OCI-LY1 (cell line): Measurements from ENCODE around the gene ITGA1.

ENCODE experiments used
- H2AFZ ChIP-seq: fragments of 200-600 bp; sonication (generic), shearing (Covaris generic); 2 replicates; pipeline ENCODE4 v1.6.0; 2014; ENCODE audit warnings: antibody characterized with exemption, mild to moderate bottlenecking, low read length
- H3F3A ChIP-seq: fragments of 200-600 bp; sonication (generic), shearing (Covaris generic); 2 replicates; pipeline ENCODE4 v1.6.0; 2014; ENCODE audit warnings: mild to moderate bottlenecking, antibody characterized with exemption, low read length, moderate library complexity; ENCODE audit not compliant: insufficient read depth
- H3K27ac ChIP-seq: fragments of 200-600 bp; sonication (generic); 2 replicates; pipeline ENCODE4 v1.5.1; 2014; ENCODE audit warnings: low read length, mixed run types, mild to moderate bottlenecking, low read depth; ENCODE audit not compliant: poor library complexity, severe bottlenecking
- H3K27me3 ChIP-seq: fragments of 200-600 bp; sonication (generic); 2 replicates; pipeline ENCODE4 v1.6.0; 2014; ENCODE audit warnings: antibody characterized with exemption, mild to moderate bottlenecking, low read length, moderate library complexity; ENCODE audit not compliant: insufficient read depth
- H3K36me3 ChIP-seq: fragments of 200-600 bp; sonication (generic); 2 replicates; pipeline ENCODE4 v1.6.1; 2014; ENCODE audit warnings: mild to moderate bottlenecking, antibody characterized with exemption, low read length, moderate library complexity, mixed read lengths; ENCODE audit not compliant: insufficient read depth
- H3K4me1 ChIP-seq: fragments of 200-600 bp; sonication (generic); 2 replicates; pipeline ENCODE4 v1.5.1; 2014; ENCODE audit warnings: mild to moderate bottlenecking, low read length, moderate library complexity; ENCODE audit not compliant: insufficient read depth, severe bottlenecking
- H3K4me2 ChIP-seq: fragments of 200-600 bp; sonication (generic), shearing (Covaris generic); 2 replicates; pipeline ENCODE4 v1.6.1; 2014; ENCODE audit warnings: low read length
- H3K4me3 ChIP-seq: fragments of 200-600 bp; sonication (generic); 2 replicates; pipeline ENCODE4 v1.5.1; 2014; ENCODE audit warnings: low read length, low read depth, mild to moderate bottlenecking, mixed read lengths; ENCODE audit not compliant: poor library complexity, severe bottlenecking
- H3K79me2 ChIP-seq: fragments of 200-600 bp; shearing (Covaris generic); 2 replicates; pipeline ENCODE4 v1.6.1; 2016; ENCODE audit warnings: mixed run types, low read length, mixed read lengths; ENCODE audit not compliant: insufficient read depth
- H3K9ac ChIP-seq: fragments of 200-600 bp; sonication (generic), shearing (Covaris generic); 2 replicates; pipeline ENCODE4 v1.6.1; 2014; ENCODE audit warnings: mild to moderate bottlenecking, low read length, mixed read lengths
- H3K9me2 ChIP-seq: fragments of 200-600 bp; sonication (generic), shearing (Covaris generic); 2 replicates; pipeline ENCODE4 v1.6.1; 2014; ENCODE audit warnings: low read depth, mild to moderate bottlenecking, low read length, mixed read lengths
- H3K9me3 ChIP-seq: fragments of 200-600 bp; shearing (Covaris generic); 2 replicates; pipeline ENCODE4 v1.6.1; 2014; ENCODE audit warnings: low read length, mixed read lengths
- H4K20me1 ChIP-seq: fragments of 200-600 bp; sonication (generic), shearing (Covaris generic); 2 replicates; pipeline ENCODE4 v1.6.0; 2016; ENCODE audit warnings: mild to moderate bottlenecking, low read length; ENCODE audit not compliant: insufficient read depth
- CTCF ChIP-seq: fragments of 200-600 bp; sonication (generic), shearing (Covaris generic); IDR thresholded peaks from 2 replicates; pipeline ENCODE4 v1.5.1; 2017; ENCODE audit warnings: mild to moderate bottlenecking, antibody characterized with exemption, low read length, moderate library complexity, mixed read lengths
- EZH2 ChIP-seq: fragments of 200-600 bp; sonication (generic), shearing (Covaris generic); IDR thresholded peaks from 2 replicates; pipeline ENCODE4 v1.8.0; 2017; ENCODE audit warnings: borderline replicate concordance, mixed run types, mild to moderate bottlenecking, antibody characterized with exemption, low read length, moderate library complexity, mixed read lengths

The ITGA1 gene

DNA sequence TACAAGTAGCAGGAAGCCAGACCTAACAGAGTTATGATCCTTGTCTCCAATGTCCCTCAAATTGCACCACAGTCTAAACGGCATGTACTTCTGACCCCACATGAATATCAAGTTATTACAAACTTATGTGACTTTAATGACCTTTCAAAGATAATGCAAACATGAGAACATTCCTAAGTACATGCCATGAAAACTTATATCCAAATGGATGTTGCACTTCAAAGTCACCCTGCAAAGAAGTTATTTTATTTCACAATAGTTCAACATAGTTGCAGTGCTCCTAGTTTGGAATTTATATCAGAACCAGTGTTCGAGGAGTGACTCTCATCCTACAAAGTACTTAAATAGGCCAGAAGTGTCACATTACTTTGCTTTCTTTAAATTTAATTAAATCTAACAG lies 41.2 kb upstream of the ITGA1 start:
- no peaks in the 10 kb centered on the region for H3K4me1 ChIP-seq
- no peak overlapping the region for H3K9ac ChIP-seq
- H3K9me3 ChIP-seq, result no peaks in the 10 kb centered on the region
- H4K20me1 ChIP-seq, result no peaks in the 10 kb centered on the region
- H3K27ac ChIP-seq, result no peak overlapping the region
- H3F3A ChIP-seq, result no peaks in the 10 kb centered on the region
- H2AFZ ChIP-seq, result no peak overlapping the region
- H3K4me3 ChIP-seq, result no peak overlapping the region
- no peaks in the 10 kb centered on the region for H3K36me3 ChIP-seq
- no peak overlapping the region for H3K4me2 ChIP-seq
- H3K79me2 ChIP-seq, result no peaks in the 10 kb centered on the region
- TF ChIP-seq CTCF, result no peak
- no peak for TF ChIP-seq EZH2
- no peaks in the 10 kb centered on the region for H3K9me2 ChIP-seq
- 0 out of 2 replicates have a peak, but pooled peaks cover 4% of the 10 kb centered on the region for H3K27me3 ChIP-seq

- TF ChIP-seq EZH2 (no peak), CTCF (no peak)
- H3K9me3 ChIP-seq, result no peaks in the 10 kb centered on the region
Observed at GRCh38 chr5:52748590-52748989, 39.1 kb upstream of the ITGA1 start.

DNA sequence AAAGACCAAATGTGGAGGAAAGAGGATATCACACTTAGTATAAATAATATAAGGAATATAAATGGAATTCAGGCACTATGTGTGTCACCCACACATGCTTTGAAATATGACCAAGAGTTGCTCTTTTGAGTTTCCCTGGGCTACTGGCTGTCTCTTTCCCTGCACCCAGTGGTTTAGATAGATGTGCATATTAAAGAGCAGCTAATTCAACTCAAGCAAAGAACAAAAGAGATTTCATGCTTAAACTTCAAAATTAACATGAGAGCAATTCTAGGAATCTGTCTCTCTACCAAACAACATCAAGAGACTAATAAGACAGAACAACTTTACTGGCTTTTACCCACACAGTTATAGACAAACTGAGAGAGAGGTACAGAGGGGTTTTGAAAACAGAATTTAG lies 38.0 kb upstream of the ITGA1 start:
- H3K4me1 ChIP-seq, result no peaks in the 10 kb centered on the region
- H3K36me3 ChIP-seq, result no peaks in the 10 kb centered on the region
- H3K4me2 ChIP-seq, result no peak overlapping the region
- H3K9me2 ChIP-seq, result no peaks in the 10 kb centered on the region
- no peaks in the 10 kb centered on the region for H3F3A ChIP-seq
- H3K79me2 ChIP-seq, result no peaks in the 10 kb centered on the region
- no peaks in the 10 kb centered on the region for H3K9me3 ChIP-seq
- no peaks in the 10 kb centered on the region for H3K27me3 ChIP-seq
- H2AFZ ChIP-seq, result no peak overlapping the region
- TF ChIP-seq CTCF, result no peak
- TF ChIP-seq EZH2, result no peak
- no peak overlapping the region for H3K27ac ChIP-seq
- H4K20me1 ChIP-seq, result no peaks in the 10 kb centered on the region
- H3K4me3 ChIP-seq, result no peak overlapping the region
- no peak overlapping the region for H3K9ac ChIP-seq

More at GRCh38 chr5:52748590-52748989, 39.1 kb upstream of the ITGA1 start:
- Histone ChIP-seq H3K27me3 (no peaks in the 10 kb centered on the region), H3K4me3 (no peak overlapping the region), H3K79me2 (no peaks in the 10 kb centered on the region), H3K27ac (no peak overlapping the region), H3K9me2 (no peaks in the 10 kb centered on the region), H3K4me1 (no peaks in the 10 kb centered on the region), H4K20me1 (no peaks in the 10 kb centered on the region), H3F3A (no peaks in the 10 kb centered on the region), H3K9ac (no peak overlapping the region), H3K4me2 (no peak overlapping the region), H3K36me3 (no peaks in the 10 kb centered on the region), H2AFZ (no peak overlapping the region)
